Measurements from ENCODE around the gene ZNF580. TPM values are rescaled to one million over a fixed set of nuclear protein-coding genes. Genes with fewer than 3 reads are reported as not detected.

The ZNF580 gene
- total RNA-seq, 1 experiment from 2014 or later, result 15.2 TPM

DNA sequence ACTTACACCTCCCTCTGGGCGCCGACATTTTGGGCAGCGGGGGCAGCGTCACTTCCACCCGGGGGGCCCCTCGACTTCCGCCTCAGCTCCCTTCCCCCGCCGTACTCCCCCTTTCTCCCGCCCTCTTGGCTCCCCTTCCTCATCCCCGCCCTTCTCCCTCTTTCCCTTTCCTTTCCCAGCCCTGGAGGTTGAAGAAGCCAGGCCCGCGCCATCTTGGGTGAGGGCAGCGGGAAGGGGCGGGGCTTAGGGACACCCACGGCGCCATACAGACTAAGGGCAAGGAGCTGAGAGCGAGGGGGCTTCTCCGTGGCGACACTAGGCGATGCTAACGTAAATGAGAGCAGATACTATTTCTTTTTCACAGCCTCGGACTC lies 41.3 kb upstream of the ZNF580 start, which contains the start of gene FIZ1:
TSS of gene FIZ1 (minus strand) at position 50 of the 374 bp plus-strand sequence. CDS start 1,652 bp downstream, outside the sequence.
- BruUV-seq (replicated peaks), result no TSS peak

DNA sequence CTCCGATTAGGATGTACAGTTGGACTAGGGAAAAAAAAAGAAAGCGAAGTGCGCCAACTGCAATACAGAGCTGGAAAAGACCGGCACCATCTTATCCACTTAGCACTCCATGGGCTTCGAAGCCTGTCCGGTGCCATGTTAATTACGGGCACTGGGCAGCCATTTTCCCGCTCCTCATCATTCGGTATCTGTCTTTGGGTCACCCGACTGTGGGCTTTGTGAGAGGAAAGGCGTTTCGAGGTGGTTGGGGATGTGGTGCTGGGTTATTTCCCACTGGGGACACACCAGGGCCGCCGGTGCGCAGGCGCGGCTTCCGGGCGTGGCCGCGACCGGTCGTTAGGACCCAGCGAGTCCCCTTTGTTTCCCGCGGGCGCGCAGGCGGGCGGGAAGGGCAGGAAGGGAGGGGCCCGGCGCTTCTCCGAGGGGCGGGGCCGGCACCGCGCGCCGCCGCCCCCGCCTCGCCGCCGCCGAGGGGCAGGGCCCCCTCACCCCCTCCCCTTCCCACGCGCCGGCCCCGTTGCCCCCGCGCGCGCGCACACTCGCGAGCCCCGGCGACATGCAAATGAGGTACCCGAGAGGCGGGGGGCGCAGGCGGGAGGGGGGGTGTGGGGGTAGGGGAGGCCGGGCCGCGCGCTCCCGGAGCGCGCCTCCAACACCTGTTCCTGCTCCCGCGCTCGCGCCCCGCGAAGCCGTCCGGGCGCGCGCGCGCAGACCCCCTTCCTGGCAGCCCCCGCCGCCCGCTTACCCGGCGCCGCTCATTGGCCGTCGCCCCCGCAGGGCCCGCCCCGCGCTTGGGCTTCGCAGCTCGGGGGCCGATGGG lies 40.8 kb upstream of the ZNF580 start, which contains the start of gene ZNF524:
TSS of gene ZNF524 (plus strand) at position 447 of the 820 bp plus-strand sequence. CDS start 1,825 bp downstream, outside the sequence.
- Histone ChIP-seq H3K9ac (ENCODE audit: low read length) (peak within 1 kb of the TSS; percentile 95), H3K9me3 (ENCODE audit: low read length) (no peaks in the 10 kb centered on the region), H3K27me3 (ENCODE audit: low read length) (no peaks in the 10 kb centered on the region), H3K36me3 (ENCODE audit: low read depth, low read length) (peaks cover 4% of the 10 kb centered on the region; the same call in 1 of the 2 replicates), H3K27ac (ENCODE audit: low read length) (peak within 1 kb of the TSS; percentile 87), H2AFZ (ENCODE audit: low read length) (peak within 1 kb of the TSS; percentile 91), H3F3A (ENCODE audit: low read length, unreplicated experiment) (peaks cover 6% of the 10 kb centered on the region), H3K79me2 (ENCODE audit: low read length) (peaks cover 12% of the 10 kb centered on the region; the same call in 1 of the 2 replicates), H3K4me1 (ENCODE audit: insufficient read depth, low read length) (peaks cover 19% of the 10 kb centered on the region), H3K4me2 (ENCODE audit: low read length) (peak within 1 kb of the TSS; percentile 90), H3K9me2 (replicated peaks; ENCODE audit: low read length) (no peaks in the 10 kb centered on the region), H4K20me1 (ENCODE audit: low read length) (no peaks in the 10 kb centered on the region), H3K4me3 (ENCODE audit: low read length) (peak within 1 kb of the TSS; percentile 77)
- ChIA-PET POLR2A (ENCODE audit: unreplicated experiment) (interaction anchor here (0.5 to 1.2 kb wide), 5 partner anchors 13 to 1137 kb away, joined by 4 to 10 read pairs (median 5); partner anchors contain the start of genes LENG9, ZNF628 and ZNF784), CTCF (interaction anchor here (0.5 to 1.4 kb wide), 4 partner anchors 18 to 123 kb away, joined by 4 to 9 read pairs (median 4); partner anchors contain the start of gene CCDC106)
- TSS peak; percentile 51 for BruUV-seq (replicated peaks)
- intact Hi-C loops (cut with micrococcal nuclease), result loop anchor here (1.0 to 5.0 kb wide), 4 partner anchors 13 to 41 kb away; partner anchors contain the start of genes ZNF579 and ZNF580
- DNase-seq (peak; percentile 87), ATAC-seq (peak; percentile 46)
- TF ChIP-seq EZH2 (IDR thresholded peaks at IDR 0.05; ENCODE audit: low read length, unreplicated experiment) (no peak), EZH2phosphoT487 (IDR thresholded peaks at IDR 0.05; ENCODE audit: borderline replicate concordance, low read length) (no peak)
- TF ChIP-seq, protein P1, sequence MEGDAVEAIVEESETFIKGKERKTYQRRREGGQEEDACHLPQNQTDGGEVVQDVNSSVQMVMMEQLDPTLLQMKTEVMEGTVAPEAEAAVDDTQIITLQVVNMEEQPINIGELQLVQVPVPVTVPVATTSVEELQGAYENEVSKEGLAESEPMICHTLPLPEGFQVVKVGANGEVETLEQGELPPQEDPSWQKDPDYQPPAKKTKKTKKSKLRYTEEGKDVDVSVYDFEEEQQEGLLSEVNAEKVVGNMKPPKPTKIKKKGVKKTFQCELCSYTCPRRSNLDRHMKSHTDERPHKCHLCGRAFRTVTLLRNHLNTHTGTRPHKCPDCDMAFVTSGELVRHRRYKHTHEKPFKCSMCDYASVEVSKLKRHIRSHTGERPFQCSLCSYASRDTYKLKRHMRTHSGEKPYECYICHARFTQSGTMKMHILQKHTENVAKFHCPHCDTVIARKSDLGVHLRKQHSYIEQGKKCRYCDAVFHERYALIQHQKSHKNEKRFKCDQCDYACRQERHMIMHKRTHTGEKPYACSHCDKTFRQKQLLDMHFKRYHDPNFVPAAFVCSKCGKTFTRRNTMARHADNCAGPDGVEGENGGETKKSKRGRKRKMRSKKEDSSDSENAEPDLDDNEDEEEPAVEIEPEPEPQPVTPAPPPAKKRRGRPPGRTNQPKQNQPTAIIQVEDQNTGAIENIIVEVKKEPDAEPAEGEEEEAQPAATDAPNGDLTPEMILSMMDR (conservative IDR thresholded peaks at IDR 0.05; ENCODE audit: low read depth, low read length), result no peak

More for the DNA sequence above, 41.3 kb upstream of the ZNF580 start, which contains the start of gene FIZ1:
- intact Hi-C loops (cut with micrococcal nuclease), result loop anchor here (1.0 to 5.0 kb wide), 4 partner anchors 12 to 41 kb away; partner anchors contain the start of genes ZNF579 and ZNF580
- H3K4me3 ChIP-seq (ENCODE audit: low read length), result peak within 1 kb of the TSS; percentile 77
- ATAC-seq, result peak; percentile 81
- peak within 1 kb of the TSS; percentile 90 for H3K4me2 ChIP-seq (ENCODE audit: low read length)
- H3K9ac ChIP-seq (ENCODE audit: low read length), result peak within 1 kb of the TSS; percentile 95
- TF ChIP-seq EZH2phosphoT487 (IDR thresholded peaks at IDR 0.05; ENCODE audit: borderline replicate concordance, low read length), result no peak
- TF ChIP-seq, protein P1 (conservative IDR thresholded peaks at IDR 0.05; ENCODE audit: low read depth, low read length), result no peak
- TF ChIP-seq EZH2 (IDR thresholded peaks at IDR 0.05; ENCODE audit: low read length, unreplicated experiment), result no peak
- CTCF ChIA-PET, result interaction anchor here (0.5 to 1.4 kb wide), 6 partner anchors 18 to 433 kb away, joined by 3 to 9 read pairs (median 4); partner anchors contain the start of genes CCDC106 and DNAAF3
- H3K9me2 ChIP-seq (replicated peaks; ENCODE audit: low read length), result no peaks in the 10 kb centered on the region
- peak; percentile 99 for DNase-seq
- H4K20me1 ChIP-seq (ENCODE audit: low read length), result no peaks in the 10 kb centered on the region
- H3K79me2 ChIP-seq (ENCODE audit: low read length), result peaks cover 12% of the 10 kb centered on the region; the same call in 1 of the 2 replicates
- peaks cover 4% of the 10 kb centered on the region; the same call in 1 of the 2 replicates for H3K36me3 ChIP-seq (ENCODE audit: low read depth, low read length)
- POLR2A ChIA-PET (ENCODE audit: unreplicated experiment), result interaction anchor here (0.5 to 1.2 kb wide), 10 partner anchors 13 to 1136 kb away, joined by 3 to 10 read pairs (median 4); partner anchors contain the start of genes LENG9, ZNF628 and ZNF784
- H2AFZ ChIP-seq (ENCODE audit: low read length), result peak within 1 kb of the TSS; percentile 91
- H3K27me3 ChIP-seq (ENCODE audit: low read length), result no peaks in the 10 kb centered on the region
- H3F3A ChIP-seq (ENCODE audit: low read length, unreplicated experiment), result peaks cover under 1% of the 10 kb centered on the region
- H3K9me3 ChIP-seq (ENCODE audit: low read length), result no peaks in the 10 kb centered on the region
- peaks cover 14% of the 10 kb centered on the region for H3K4me1 ChIP-seq (ENCODE audit: insufficient read depth, low read length)
- H3K27ac ChIP-seq (ENCODE audit: low read length), result peak within 1 kb of the TSS; percentile 87
